Cerebellar nuclear complex (tissue), 1 donor: ENCODE measurements around the gene FGF11.

ENCODE experiments used
- DNase-seq, 2 experiments: peaks; one replicate each; lab custom pipeline; 2025; lab: John Stamatoyannopoulos, UW

Gene FGF11

GRCh38 chr17:7408252-7408727 is 31.0 kb upstream of the FGF11 start:
- DNase-seq, result no peak

- no peak for DNase-seq
Measured at GRCh38 chr17:7408863-7409262, 30.4 kb upstream of the FGF11 start.

DNA sequence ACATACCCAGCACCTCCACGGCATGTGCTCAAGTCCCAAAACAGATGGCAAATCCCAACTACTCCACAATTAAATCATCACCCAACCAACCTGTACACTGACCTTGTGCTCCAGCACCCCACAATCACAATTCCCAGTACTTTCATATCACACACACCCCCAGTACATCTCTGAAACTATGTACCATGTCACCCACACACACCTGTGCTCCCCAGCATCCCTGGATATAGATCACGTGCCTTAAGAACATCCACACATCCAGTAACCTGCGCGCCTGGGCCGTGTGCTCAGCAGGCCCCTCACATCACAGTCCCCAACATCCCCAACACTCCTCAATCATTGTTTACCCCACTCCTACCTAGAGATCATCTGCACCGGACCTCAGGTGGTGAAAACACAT is 29.6 kb upstream of the FGF11 start:
- DNase-seq, result no peak

- DNase-seq, result no peak
Measured at GRCh38 chr17:7410634-7411426, 28.5 kb upstream of the FGF11 start.

DNA sequence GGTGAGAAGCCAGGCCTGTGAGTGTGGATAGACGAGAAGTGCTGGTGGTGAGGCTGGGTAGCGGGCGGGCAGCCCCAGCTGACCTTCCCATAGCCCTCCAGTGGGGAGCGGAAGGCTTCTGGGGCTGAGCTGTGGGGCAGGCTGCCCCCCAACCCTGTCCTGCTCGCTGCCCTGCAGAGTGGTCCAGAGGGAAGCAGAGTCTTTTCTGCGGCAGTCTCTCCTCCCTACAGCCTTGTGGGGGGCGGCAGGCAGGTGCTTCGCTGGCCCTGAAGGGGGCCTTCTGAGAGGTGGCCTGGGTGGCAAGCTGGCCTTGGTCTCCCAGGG is 27.9 kb upstream of the FGF11 start:
- no peak for DNase-seq

- no peak for DNase-seq
Measured at GRCh38 chr17:7413346-7413985, 25.8 kb upstream of the FGF11 start.

DNA sequence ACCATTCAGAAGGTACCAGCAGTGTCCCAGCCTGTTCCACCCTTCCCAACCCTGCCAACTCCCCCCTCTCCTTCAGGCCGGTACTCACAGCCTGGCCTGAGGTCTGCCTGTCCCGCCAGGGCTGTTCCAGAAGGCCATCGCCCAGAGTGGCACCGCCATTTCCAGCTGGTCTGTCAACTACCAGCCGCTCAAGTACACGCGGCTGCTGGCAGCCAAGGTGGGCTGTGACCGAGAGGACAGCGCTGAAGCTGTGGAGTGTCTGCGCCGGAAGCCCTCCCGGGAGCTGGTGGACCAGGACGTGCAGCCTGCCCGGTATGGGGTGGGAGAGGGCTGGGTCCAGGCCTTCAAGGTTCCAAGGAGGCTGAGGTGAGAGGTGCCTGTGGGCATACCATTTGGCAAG is 24.5 kb upstream of the FGF11 start:
- DNase-seq, result no peak

- no peak for DNase-seq
Measured at GRCh38 chr17:7415784-7416183, 23.5 kb upstream of the FGF11 start.

- no peak for DNase-seq
Measured at GRCh38 chr17:7416323-7416722, 23.0 kb upstream of the FGF11 start.

- no peak for DNase-seq
Measured at GRCh38 chr17:7417056-7417655, 22.2 kb upstream of the FGF11 start.

GRCh38 chr17:7418472-7419152 is 20.7 kb upstream of the FGF11 start:
- DNase-seq, result no peak

- DNase-seq, result no peak
Measured at GRCh38 chr17:7419819-7420610, 19.3 kb upstream of the FGF11 start, which contains the start of gene SPEM1. Gene SPEM1, plus strand, starts transcription at chr17:7420324. Its CDS starts 61 bp downstream, at chr17:7420385.

GRCh38 chr17:7421186-7421585 is 18.1 kb upstream of the FGF11 start:
- DNase-seq, result no peak

DNA sequence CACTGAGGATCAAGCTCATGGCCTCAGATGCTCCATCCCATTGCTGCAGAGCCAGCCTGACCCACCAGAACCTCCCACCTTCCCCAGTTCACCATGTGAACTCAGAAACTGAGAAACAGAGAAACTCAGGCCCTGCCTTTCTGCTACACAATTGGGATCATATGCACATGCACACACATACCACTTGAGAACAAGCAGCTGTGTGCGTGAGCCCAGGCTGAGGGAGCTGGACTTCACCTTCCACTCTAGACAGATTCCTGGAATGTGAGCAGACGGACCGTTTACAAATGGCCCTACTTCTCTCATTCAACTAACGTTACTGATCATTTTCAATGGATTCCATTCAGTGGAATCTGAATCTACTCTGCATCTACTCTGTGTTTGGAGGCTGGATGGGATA is 15.6 kb upstream of the FGF11 start:
- DNase-seq, result no peak

- no peak for DNase-seq
Measured at GRCh38 chr17:7425316-7425715, 14.0 kb upstream of the FGF11 start, which contains the start of gene SPEM2. Gene SPEM2, plus strand, starts transcription at chr17:7425616. Its CDS starts 73 bp downstream, at chr17:7425689.

DNA sequence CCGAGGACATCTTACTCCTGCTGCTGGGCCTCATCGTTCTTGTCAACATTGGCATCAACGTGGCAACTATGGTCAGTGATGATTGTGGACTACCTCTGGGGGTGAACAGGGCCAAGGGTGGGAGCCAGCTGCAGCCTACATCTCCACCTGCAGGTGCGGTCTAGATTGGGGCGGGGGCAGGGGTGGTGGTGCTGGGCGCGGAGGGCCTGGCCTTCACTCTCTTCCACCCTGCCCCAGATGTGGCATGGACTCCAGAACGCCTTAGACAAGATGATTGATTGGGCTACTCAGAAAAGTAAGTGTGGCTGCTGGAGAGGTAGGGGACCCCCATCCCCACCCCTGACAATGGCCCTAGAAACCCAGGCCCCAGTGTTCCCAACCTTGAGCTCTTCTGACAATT is 13.6 kb upstream of the FGF11 start:
- DNase-seq, result no peak

GRCh38 chr17:7426203-7426863 is 13.0 kb upstream of the FGF11 start:
- no peak for DNase-seq

DNA sequence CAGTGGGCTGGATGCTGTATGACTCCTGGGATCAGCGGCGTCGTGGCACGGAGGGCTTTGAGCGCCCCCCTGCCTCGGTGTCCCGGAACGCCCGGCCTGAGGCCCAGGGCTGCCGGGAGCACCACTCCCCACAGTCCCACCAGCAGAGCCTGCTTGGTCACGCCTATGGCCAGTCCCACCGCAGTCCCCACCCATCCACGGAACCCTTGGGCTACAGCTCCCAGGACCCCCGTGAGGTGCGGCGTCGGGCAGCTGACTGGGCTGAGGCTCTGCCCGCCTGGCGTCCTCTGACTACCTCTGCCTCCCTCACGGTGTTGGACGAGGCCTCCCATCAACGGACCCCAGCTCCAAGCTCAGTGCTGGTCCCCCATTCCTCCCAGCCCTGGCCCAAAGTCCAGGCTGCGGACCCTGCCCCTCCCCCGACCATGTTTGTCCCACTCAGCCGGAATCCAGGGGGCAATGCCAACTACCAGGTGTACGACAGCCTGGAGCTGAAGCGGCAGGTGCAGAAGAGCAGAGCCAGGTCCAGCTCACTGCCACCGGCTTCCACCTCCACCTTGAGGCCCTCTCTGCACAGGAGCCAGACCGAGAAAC is 12.3 kb upstream of the FGF11 start:
- DNase-seq, result no peak

GRCh38 chr17:7427549-7427948 is 11.8 kb upstream of the FGF11 start:
- no peak for DNase-seq

GRCh38 chr17:7428557-7428956 is 10.8 kb upstream of the FGF11 start, which contains the start of gene SPEM3:
Gene SPEM3, plus strand, starts transcription at chr17:7428857. Its CDS starts 46 bp downstream, at chr17:7428903.
- no peak for DNase-seq

DNA sequence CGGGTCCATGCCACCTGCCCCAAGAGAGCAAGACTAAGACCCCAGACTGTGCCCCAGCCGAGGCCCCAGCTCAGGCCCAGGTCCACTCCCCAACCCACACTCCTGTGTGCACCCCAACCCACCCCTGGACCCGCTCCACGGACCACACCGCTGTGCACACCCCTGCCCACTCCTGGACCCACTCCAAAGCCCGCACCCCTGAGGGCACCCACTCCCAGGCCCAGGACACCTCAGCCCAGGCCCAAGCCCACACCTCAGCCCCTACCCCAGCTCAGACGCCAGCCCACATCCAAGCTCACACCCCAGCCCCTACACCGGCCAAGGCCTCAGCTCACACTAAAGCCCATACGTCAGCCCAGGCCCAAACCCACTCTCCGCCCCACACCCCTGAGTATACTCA is 9.6 kb upstream of the FGF11 start:
- no peak for DNase-seq
